Urinary bladder (tissue), 4 donors: ENCODE data around the gene RBM22. TPM values are rescaled to one million over a fixed set of nuclear protein-coding genes. Genes with fewer than 3 reads are reported as not detected.

Experiments
- DNase-seq: peaks from one replicate; pipeline ENCODE4 v3.0.0-alpha.2; 2015; ENCODE audit errors: extremely low spot score
- H3K27ac ChIP-seq: one replicate; pipeline ENCODE4 v1.5.1; 2013; ENCODE audit warnings: low read depth, mild to moderate bottlenecking, moderate library complexity
- H3K36me3 ChIP-seq: one replicate; pipeline ENCODE4 v1.6.1; 2013; ENCODE audit warnings: mild to moderate bottlenecking, moderate library complexity; ENCODE audit not compliant: insufficient read depth
- H3K4me1 ChIP-seq: one replicate; pipeline ENCODE4 v1.6.1; 2013; ENCODE audit warnings: mild to moderate bottlenecking, moderate library complexity; ENCODE audit not compliant: insufficient read depth
- H3K4me3 ChIP-seq: one replicate; pipeline ENCODE4 v1.5.1; 2013; ENCODE audit warnings: low read depth, low read length
- WGBS: extraction: QIAGEN DNeasy Blood & Tissue Kit; methylation state at CpG from one replicate; pipeline ENCODE4 v1.1.7; 2013; 5-methylcytosine and 5-hydroxymethylcytosine counted together
- polyA plus RNA-seq: library from polyadenylated mRNA; stranded (reverse); fragments of 200-250 nt; gene quantifications from one replicate; pipeline ENCODE4 v1.2.3, GENCODE V29; 2013
- total RNA-seq: library from RNA; depleted of rRNA; stranded (reverse); fragments of >200 nt; gene quantifications from one replicate; pipeline ENCODE4 v1.2.3, GENCODE V29; 2014
- donor health status: healthy with polysubstance abuse.
- donor health status: healthy.

The RBM22 gene
- total and polyA plus RNA-seq, 2 donors: 28.3 to 31.1 TPM

- Histone ChIP-seq H3K4me3 (no peak overlapping the region), H3K4me1 (no peaks in the 10 kb centered on the region), H3K36me3 (no peaks in the 10 kb centered on the region), H3K27ac (no peak overlapping the region)
- WGBS: 97% methylated on average over 3 of the region's 3 CpGs
- no peak for DNase-seq
Measured at GRCh38 chr5:150663936-150664335, 36.9 kb downstream of the RBM22 start.

DNA sequence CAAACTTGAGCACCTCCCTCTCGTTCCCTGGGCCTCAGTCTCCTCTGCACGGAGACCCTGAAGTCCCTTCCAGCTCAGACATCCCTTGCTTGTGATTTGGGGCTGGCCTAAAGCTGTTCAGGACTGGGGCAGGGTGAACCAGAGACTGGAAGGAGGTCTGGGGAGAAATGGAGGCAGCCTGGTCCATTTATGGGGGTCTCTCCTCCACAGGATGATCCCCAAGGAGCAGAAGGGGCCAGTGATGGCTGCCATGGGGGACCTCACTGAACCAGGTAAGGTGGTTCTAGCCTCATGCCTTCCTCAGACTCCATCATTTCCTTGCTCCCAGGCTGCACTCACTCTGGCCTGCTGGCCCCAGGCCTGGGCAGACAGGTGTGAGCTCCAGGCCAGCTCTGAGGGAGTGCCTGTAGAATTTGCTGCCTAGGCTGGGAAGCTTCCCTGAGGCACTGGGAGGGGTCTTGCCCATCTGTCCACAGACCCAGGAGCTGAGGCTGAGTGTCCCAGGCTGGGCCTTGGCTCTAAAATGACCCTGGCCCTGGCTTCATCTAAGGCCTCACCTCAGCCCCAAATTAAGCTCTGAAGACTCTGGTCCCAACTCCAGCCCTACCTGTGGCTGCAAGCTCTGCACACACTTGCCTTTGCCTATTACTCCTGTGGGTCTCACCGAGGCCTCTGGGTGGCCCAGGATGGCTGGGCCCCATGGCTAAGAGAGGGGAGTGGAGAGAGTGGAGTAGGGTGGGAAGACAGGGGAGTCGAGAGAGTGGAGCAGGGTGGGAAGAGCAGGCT, 37.9 kb downstream of the RBM22 start:
- DNase-seq: no peak
- no peak overlapping the region for H3K4me3 ChIP-seq
- H3K36me3 ChIP-seq: no peaks in the 10 kb centered on the region
- H3K4me1 ChIP-seq: no peaks in the 10 kb centered on the region
- H3K27ac ChIP-seq: no peak overlapping the region
- 88% methylated on average over 4 of the region's 4 CpGs for WGBS

DNA sequence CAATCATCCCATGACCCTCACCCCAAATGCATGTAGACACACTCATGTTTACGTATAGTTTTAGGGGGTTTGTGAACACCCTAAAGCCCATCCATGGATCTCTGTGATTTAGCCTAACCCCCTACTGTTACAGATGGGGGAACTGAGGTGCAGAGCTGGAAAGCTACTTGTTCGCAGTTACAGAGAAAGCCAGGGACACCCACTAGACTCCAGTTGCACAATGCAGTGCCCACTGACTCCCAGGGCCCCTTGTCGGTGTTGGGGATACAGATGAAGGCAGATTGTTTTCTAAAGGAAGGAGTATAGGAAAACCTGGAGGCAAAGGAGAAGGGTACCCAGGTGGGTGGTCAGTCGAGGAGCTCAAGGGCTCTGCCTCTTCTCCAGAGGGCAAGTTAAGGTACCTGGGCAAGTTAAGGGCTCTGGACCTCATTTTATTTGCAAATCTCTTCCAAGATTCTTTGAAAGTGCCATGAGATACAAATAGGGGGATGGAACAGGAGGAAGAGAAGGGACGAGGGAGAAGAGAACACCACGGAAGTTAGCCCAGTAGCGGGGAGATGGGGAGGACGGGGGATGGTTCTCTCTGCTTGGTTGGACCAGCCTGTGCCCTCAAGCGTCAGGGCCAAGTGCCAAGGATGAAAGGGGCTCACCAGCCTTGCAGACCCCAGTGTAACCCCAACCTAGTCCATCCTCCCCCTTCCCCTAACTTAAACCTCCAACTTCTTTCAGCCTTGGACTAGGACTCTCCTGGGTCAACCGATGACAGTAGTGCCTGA, 38.9 kb downstream of the RBM22 start:
- H3K4me3 ChIP-seq: no peak overlapping the region
- DNase-seq: no peak
- 88% methylated on average over 10 of the region's 10 CpGs for WGBS
- H3K27ac ChIP-seq: no peak overlapping the region
- no peaks in the 10 kb centered on the region for H3K36me3 ChIP-seq
- no peaks in the 10 kb centered on the region for H3K4me1 ChIP-seq

GRCh38 chr5:150661086-150661485, 39.8 kb downstream of the RBM22 start, which contains the start of gene MYOZ3:
Gene MYOZ3, plus strand, starts transcription at chr5:150661251. Its CDS starts 1,691 bp downstream, at chr5:150662942.
- DNase-seq: no peak
- Histone ChIP-seq H3K4me3 (no peak within 1 kb of the TSS), H3K27ac (peak within 1 kb of the TSS; percentile 26), H3K36me3 (no peaks in the 10 kb centered on the region), H3K4me1 (no peaks in the 10 kb centered on the region)
- 74% methylated on average over 7 of the region's 7 CpGs for WGBS

GRCh38 chr5:150660108-150660831, 40.6 kb downstream of the RBM22 start:
- no peaks in the 10 kb centered on the region for H3K36me3 ChIP-seq
- H3K4me3 ChIP-seq: no peak overlapping the region
- 40% methylated on average over 4 of the region's 4 CpGs for WGBS
- H3K27ac ChIP-seq: peak overlapping the region; percentile 26
- no peaks in the 10 kb centered on the region for H3K4me1 ChIP-seq
- DNase-seq: no peak

DNA sequence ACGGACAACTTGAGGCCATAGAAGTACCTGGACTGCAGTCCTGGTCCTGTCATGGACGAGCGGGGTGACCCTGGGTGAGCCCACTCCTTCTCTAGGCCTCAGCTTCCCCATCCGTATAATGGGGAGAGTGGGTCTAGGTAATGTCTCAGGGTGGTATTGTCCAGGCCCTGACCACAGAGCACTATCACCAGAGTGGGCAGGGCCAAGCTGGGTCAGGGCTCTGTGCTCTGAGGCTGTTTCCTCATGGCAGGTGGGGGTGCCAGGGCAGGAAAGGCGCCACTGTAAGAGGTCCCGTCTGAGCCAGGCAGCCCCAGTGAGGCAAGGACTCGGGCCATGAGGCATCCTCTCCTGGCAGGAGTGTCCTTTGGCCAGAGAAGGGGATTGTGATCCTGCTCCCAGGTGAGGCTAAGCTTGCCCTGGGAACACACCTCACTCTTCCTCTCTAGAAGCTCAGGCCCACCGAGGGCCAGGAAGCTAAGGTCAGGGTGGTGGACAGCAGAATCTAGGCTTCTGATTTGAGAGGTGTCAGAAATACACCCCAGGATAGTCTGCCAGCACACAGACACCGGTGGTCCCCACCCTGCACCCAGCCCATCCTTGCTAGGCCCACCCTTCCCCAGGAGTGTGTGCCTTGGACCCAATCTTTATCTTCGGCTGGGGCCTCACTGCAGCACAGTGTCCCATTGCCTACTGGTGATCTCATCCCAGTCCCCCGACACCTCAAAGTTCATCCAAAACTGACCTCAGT, 41.3 kb downstream of the RBM22 start:
- no peak overlapping the region for H3K4me3 ChIP-seq
- H3K36me3 ChIP-seq: no peaks in the 10 kb centered on the region
- H3K27ac ChIP-seq: no peak overlapping the region
- WGBS: 90% methylated on average over 11 of the region's 11 CpGs
- no peaks in the 10 kb centered on the region for H3K4me1 ChIP-seq
- no peak for DNase-seq

DNA sequence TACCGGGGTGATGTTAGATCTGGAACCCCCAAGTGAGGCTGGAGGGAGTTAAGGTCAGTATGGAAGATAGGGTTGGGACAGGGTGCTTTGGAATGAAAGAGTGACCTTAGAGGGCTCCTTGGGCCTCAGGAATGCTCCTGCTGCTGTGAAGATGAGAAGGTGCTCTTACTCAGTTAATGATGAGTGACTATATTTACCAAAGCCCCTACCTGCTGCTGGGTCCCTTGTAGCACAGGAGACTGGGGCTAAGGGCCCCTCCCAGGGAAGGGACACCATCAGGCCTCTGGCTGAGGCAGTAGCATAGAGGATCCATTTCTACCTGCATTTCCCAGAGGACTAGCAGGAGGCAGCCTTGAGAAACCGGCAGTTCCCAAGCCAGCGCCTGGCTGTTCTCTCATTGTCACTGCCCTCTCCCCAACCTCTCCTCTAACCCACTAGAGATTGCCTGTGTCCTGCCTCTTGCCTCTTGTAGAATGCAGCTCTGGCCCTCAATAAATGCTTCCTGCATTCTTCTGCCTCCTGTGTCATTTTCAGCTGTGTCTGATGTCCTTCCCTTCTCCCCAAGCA, 42.1 kb downstream of the RBM22 start:
- H3K27ac ChIP-seq: no peak overlapping the region
- no peaks in the 10 kb centered on the region for H3K4me1 ChIP-seq
- H3K4me3 ChIP-seq: no peak overlapping the region
- WGBS: 77% methylated on average over 3 of the region's 3 CpGs
- DNase-seq: no peak
- H3K36me3 ChIP-seq: no peaks in the 10 kb centered on the region

GRCh38 chr5:150658121-150658520, 42.7 kb downstream of the RBM22 start:
- H3K4me1 ChIP-seq: no peaks in the 10 kb centered on the region
- WGBS: 96% methylated on average over 4 of the region's 4 CpGs
- no peak overlapping the region for H3K27ac ChIP-seq
- H3K36me3 ChIP-seq: no peaks in the 10 kb centered on the region
- no peak overlapping the region for H3K4me3 ChIP-seq
- no peak for DNase-seq

DNA sequence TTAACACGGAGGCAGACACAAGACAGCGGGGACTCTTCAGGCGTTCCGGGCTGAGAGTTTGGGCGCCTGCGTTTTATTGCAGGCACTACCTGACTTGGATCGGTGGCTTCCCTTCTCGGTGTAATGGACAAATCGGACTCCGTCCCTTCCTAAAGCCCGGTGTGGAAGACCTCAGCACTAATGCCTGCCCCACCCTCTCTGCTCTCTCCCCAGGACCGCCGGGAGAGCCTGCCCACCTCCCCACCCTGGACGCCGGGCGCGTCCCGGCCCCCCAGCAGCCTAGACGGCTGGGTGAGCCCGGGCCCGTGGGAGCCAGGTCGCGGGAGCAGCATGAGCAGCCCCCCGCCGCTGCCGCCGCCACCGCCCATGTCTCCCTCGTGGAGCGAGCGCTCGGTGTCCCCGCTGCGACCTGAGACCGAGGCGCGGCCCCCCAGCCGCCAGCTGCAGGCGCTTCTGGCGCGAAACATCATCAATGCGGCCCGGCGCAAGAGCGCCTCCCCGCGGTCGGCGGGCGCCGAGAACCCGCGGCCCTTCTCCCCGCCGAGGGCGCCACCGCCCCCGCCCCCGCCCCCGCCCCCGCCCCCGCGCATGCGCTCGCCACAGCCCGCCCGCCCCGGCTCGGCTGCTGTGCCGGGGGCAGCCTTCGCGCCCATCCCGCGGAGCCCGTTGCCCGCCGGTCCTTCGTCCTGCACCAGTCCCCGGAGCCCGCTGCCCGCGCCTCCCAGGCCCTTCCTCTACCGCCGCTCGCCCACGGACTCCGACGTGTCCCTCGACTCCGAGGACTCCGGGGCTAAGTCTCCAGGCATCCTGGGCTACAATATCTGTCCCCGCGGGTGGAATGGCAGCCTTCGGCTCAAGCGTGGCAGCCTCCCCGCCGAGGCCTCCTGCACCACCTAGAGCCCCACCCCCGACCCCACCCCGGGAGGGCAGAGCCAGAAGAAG, 44.4 kb downstream of the RBM22 start:
- H3K4me1 ChIP-seq: no peaks in the 10 kb centered on the region
- H3K36me3 ChIP-seq: no peaks in the 10 kb centered on the region
- WGBS: 2% methylated on average over 92 of the region's 99 CpGs
- peak overlapping the region; percentile 58 for H3K27ac ChIP-seq
- H3K4me3 ChIP-seq: peak overlapping the region; percentile 43
- no peak for DNase-seq

DNA sequence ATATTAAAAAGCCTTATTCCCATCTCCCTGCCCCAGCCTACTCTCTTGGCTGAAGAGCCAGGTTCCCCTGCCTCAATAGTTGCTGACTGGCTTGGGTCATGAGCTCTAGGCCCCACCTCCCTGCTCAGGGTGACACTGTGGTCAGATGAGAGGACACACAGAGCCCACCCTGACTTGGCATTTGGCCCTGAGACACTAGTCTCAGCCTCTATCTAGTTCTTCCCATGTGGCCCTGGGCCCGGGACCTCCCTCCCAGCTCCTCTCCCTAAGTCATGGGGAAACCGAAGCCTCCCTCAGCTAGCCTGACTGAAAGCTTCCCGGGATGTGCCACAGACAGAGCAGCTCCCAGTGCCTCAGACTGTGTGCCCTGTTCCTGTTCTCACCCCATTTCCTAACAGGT, 45.6 kb downstream of the RBM22 start:
- Histone ChIP-seq H3K4me1 (no peaks in the 10 kb centered on the region), H3K4me3 (no peak overlapping the region), H3K27ac (no peak overlapping the region), H3K36me3 (no peaks in the 10 kb centered on the region)
- no peak for DNase-seq
- WGBS: 82% methylated on average over 3 of the region's 3 CpGs

DNA sequence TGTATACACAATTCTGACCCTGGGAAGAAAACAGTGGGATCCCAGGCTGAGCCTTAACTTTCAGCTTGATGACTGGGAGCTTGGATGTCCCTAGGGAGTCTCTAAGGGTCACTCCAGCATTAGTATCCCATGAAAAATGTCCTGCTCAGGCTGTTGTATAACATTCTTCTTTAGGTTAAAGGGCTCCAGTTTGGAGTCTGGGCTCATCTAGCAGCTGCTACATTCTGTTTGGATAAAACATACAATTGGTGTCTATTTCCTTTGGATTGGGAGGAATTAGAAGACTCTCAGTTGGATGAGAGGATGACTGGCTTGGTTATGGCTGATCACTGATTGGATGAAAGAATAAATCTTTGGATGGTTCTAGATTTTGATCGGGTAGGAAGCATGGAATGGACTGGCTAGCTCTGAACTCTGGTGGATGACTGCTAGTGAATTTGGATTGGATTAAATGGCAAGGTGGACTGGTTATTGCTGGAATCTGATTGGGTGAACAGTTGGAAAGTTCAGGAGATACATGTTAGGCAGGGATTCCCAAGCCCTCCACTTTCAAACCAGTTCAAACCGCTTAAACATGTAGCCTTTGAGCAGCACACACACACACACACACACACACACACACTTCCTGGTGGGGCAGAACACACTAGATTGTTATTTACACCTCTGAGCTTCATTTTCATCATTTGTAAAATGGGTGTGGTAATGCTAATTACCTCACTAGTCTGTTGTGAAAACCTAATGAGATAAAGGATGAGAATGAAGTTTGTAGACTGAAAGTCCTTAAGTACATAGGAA, 46.9 kb downstream of the RBM22 start:
- Histone ChIP-seq H3K36me3 (no peaks in the 10 kb centered on the region), H3K4me1 (no peaks in the 10 kb centered on the region), H3K4me3 (no peak overlapping the region), H3K27ac (no peak overlapping the region)
- WGBS: 72% methylated on average over 2 of the region's 2 CpGs
- DNase-seq: no peak
